Loucy (cell line): ENCODE data around the gene TRAF3.

Source experiments
- CTCF ChIP-seq: fragments of 200-600 bp; sonication (generic); conservative IDR thresholded peaks from 2 replicates; pipeline ENCODE4 v1.5.1; 2014; ENCODE audit warnings: mild to moderate bottlenecking, antibody characterized with exemption, low read length
- EZH2phosphoT487 ChIP-seq: fragments of 200-600 bp; IDR thresholded peaks from 2 replicates; pipeline ENCODE4 v1.6.1; 2018; ENCODE audit warnings: antibody characterized with exemption, mild to moderate bottlenecking, moderate library complexity, borderline replicate concordance

- TF ChIP-seq EZH2phosphoT487 (no peak), CTCF (no peak)
Observed at GRCh38 chr14:102903248-102903888, 126.1 kb downstream of the TRAF3 start.
